NAMALWA (cell line): ENCODE data around the gene CDH13.
A peak's percentile ranks its signal among the peaks of the same experiment; 100 is the strongest.

Source experiments
- DNase-seq: peaks from one replicate; pipeline ENCODE4 v3.0.0-alpha.2; 2015; ENCODE audit warnings: low spot score

CDH13 gene

GRCh38 chr16:82628711-82629110 lies 1.9 kb downstream of the CDH13 start:
- no peak for DNase-seq

GRCh38 chr16:82629441-82630027 lies 2.8 kb downstream of the CDH13 start:
- no peak for DNase-seq

GRCh38 chr16:82630219-82630618 lies 3.5 kb downstream of the CDH13 start:
- no peak for DNase-seq

- no peak for DNase-seq
Observed at GRCh38 chr16:82630688-82631087, 3.9 kb downstream of the CDH13 start.

- DNase-seq, result peak; percentile 14
Observed at GRCh38 chr16:82631701-82632685, 5.2 kb downstream of the CDH13 start.

GRCh38 chr16:82633964-82634600 lies 7.3 kb downstream of the CDH13 start:
- no peak for DNase-seq

GRCh38 chr16:82634955-82635610 lies 8.3 kb downstream of the CDH13 start:
- no peak for DNase-seq

GRCh38 chr16:82636485-82636884 lies 9.7 kb downstream of the CDH13 start:
- no peak for DNase-seq

- no peak for DNase-seq
Observed at GRCh38 chr16:82636958-82637357, 10.2 kb downstream of the CDH13 start.

GRCh38 chr16:82638095-82638798 lies 11.5 kb downstream of the CDH13 start:
- DNase-seq, result no peak

GRCh38 chr16:82639263-82639662 lies 12.5 kb downstream of the CDH13 start:
- no peak for DNase-seq

- peak; percentile 58 for DNase-seq
Observed at GRCh38 chr16:82639666-82640336, 13.0 kb downstream of the CDH13 start.

- peak; percentile 14 for DNase-seq
Observed at GRCh38 chr16:82641336-82641984, 14.7 kb downstream of the CDH13 start.

GRCh38 chr16:82643136-82643535 lies 16.4 kb downstream of the CDH13 start:
- no peak for DNase-seq

- no peak for DNase-seq
Observed at GRCh38 chr16:82643936-82644630, 17.3 kb downstream of the CDH13 start.

- DNase-seq, result no peak
Observed at GRCh38 chr16:82646504-82646903, 19.7 kb downstream of the CDH13 start.

GRCh38 chr16:82649766-82650165 lies 23.0 kb downstream of the CDH13 start:
- no peak for DNase-seq

GRCh38 chr16:82650804-82651203 lies 24.0 kb downstream of the CDH13 start:
- DNase-seq, result no peak

GRCh38 chr16:82651921-82652601 lies 25.3 kb downstream of the CDH13 start:
- peak; percentile 19 for DNase-seq
